Measurements from ENCODE around the gene LRRC71. TPM values are rescaled to one million over a fixed set of nuclear protein-coding genes. Genes with fewer than 3 reads are reported as not detected.

Gene LRRC71
- total RNA-seq, 2 experiments from 2014 or later: not detected

- Histone ChIP-seq H3K36me3 (ENCODE audit: insufficient read depth, low read length) (no peaks in the 10 kb centered on the region), H3K27ac (ENCODE audit: low read depth in 1 of 2, low read length in 2 of 2) (no peak overlapping the region), H3K4me1 (ENCODE audit: insufficient read depth, low read length) (no peaks in the 10 kb centered on the region), H3K27me3 (ENCODE audit: control insufficient read depth in 1 of 2, insufficient read depth in 2 of 2, low read length in 2 of 2) (peaks cover 17 to 26% of the 10 kb centered on the region in 2 experiments), H3K9me3 (ENCODE audit: control insufficient read depth in 1 of 2, insufficient read depth in 1 of 2, low read length in 2 of 2) (peaks cover 0 to 4% of the 10 kb centered on the region in 2 experiments), H3K4me3 (ENCODE audit: low read length) (no peak overlapping the region)
- POLR2A ChIA-PET: no interaction called here
- TF ChIP-seq CTCF (IDR thresholded peaks at IDR 0.05): no peak
- H3K4me3 Mint-ChIP-seq: no peak overlapping the region
- peaks cover 16% of the 10 kb centered on the region for H3K36me3 Mint-ChIP-seq (ENCODE audit: low read depth)
- H3K27ac Mint-ChIP-seq: no peak overlapping the region
- CTCF ChIA-PET: interaction anchor here (1.0 kb wide), 1 partner anchor 32 kb away, joined by 3 read pairs; no protein-coding TSS in a partner anchor
- no peaks in the 10 kb centered on the region for H3K9me3 Mint-ChIP-seq
- H3K27me3 Mint-ChIP-seq: peaks cover 46% of the 10 kb centered on the region
- intact Hi-C loops (cut with DNase I, micrococcal nuclease): no loop called here
- ATAC-seq (ENCODE audit: poor library complexity) (no peak), DNase-seq (no peak)
- H3K4me1 Mint-ChIP-seq (ENCODE audit: low read depth): peaks cover 7% of the 10 kb centered on the region
These were observed 12.7 kb downstream of the LRRC71 start for GRCh38 chr1:156933136-156933535.

- H3K4me3 ChIP-seq (ENCODE audit: low read length): no peak overlapping the region
- peaks cover 4% of the 10 kb centered on the region in 2 experiments for H3K27me3 ChIP-seq (ENCODE audit: control insufficient read depth in 1 of 2, insufficient read depth in 2 of 2, low read length in 2 of 2)
- intact Hi-C loops (cut with DNase I, micrococcal nuclease): no loop called here
- no peak for TF ChIP-seq CTCF (IDR thresholded peaks at IDR 0.05)
- Mint-ChIP-seq H3K4me3 (no peak overlapping the region), H3K9me3 (no peaks in the 10 kb centered on the region), H3K36me3 (ENCODE audit: low read depth) (peaks cover 37% of the 10 kb centered on the region), H3K27ac (no peak overlapping the region), H3K4me1 (ENCODE audit: low read depth) (peaks cover 5% of the 10 kb centered on the region), H3K27me3 (peaks cover 25% of the 10 kb centered on the region)
- no peak for DNase-seq
- no peaks in the 10 kb centered on the region for H3K4me1 ChIP-seq (ENCODE audit: insufficient read depth, low read length)
- peaks cover 14% of the 10 kb centered on the region for H3K36me3 ChIP-seq (ENCODE audit: insufficient read depth, low read length)
- peaks cover 0 to under 1% of the 10 kb centered on the region in 2 experiments for H3K9me3 ChIP-seq (ENCODE audit: control insufficient read depth in 1 of 2, insufficient read depth in 1 of 2, low read length in 2 of 2)
- no peak overlapping the region for H3K27ac ChIP-seq (ENCODE audit: low read depth in 1 of 2, low read length in 2 of 2)
- ChIA-PET CTCF (no interaction called here), POLR2A (no interaction called here)
- ATAC-seq (ENCODE audit: poor library complexity): no peak
These were observed 15.2 kb downstream of the LRRC71 start for GRCh38 chr1:156935505-156936128.

GRCh38 chr1:156936191-156936590 is 15.8 kb downstream of the LRRC71 start:
- Mint-ChIP-seq H3K4me3 (no peak overlapping the region), H3K9me3 (no peaks in the 10 kb centered on the region), H3K36me3 (ENCODE audit: low read depth) (peaks cover 43% of the 10 kb centered on the region), H3K4me1 (ENCODE audit: low read depth) (peaks cover 5% of the 10 kb centered on the region), H3K27me3 (peaks cover 19% of the 10 kb centered on the region), H3K27ac (no peak overlapping the region)
- Histone ChIP-seq H3K4me3 (ENCODE audit: low read length) (no peak overlapping the region), H3K9me3 (ENCODE audit: control insufficient read depth in 1 of 2, insufficient read depth in 1 of 2, low read length in 2 of 2) (no peaks in the 10 kb centered on the region), H3K27ac (ENCODE audit: low read depth in 1 of 2, low read length in 2 of 2) (no peak overlapping the region), H3K4me1 (ENCODE audit: insufficient read depth, low read length) (no peaks in the 10 kb centered on the region), H3K36me3 (ENCODE audit: insufficient read depth, low read length) (peaks cover 20% of the 10 kb centered on the region), H3K27me3 (ENCODE audit: control insufficient read depth in 1 of 2, insufficient read depth in 2 of 2, low read length in 2 of 2) (no peaks in the 10 kb centered on the region)
- intact Hi-C loops (cut with DNase I, micrococcal nuclease): no loop called here
- ChIA-PET POLR2A (interaction anchor here (1.3 kb wide), 1 partner anchor 8 kb away, joined by 5 read pairs; no protein-coding TSS in a partner anchor), CTCF (no interaction called here)
- TF ChIP-seq CTCF (IDR thresholded peaks at IDR 0.05): no peak
- ATAC-seq (ENCODE audit: poor library complexity): no peak
- no peak for DNase-seq
